ENCODE data around the gene ACER3. TPM values are rescaled to one million over a fixed set of nuclear protein-coding genes. Genes with fewer than 3 reads are reported as not detected.

Gene ACER3
- total and polyA plus RNA-seq, 2 experiments from 2014 or later: 6.2 to 26.5 TPM

- TF ChIP-seq ZNF462 (CRISPR knock-in tag; IDR thresholded peaks at IDR 0.05) (no peak), EZH2 (IDR thresholded peaks at IDR 0.05; ENCODE audit: low read depth, unreplicated experiment) (no peak), EZH2phosphoT487 (IDR thresholded peaks at IDR 0.05; ENCODE audit: unreplicated experiment) (no peak), POLR2AphosphoS5 (IDR thresholded peaks at IDR 0.05; ENCODE audit: low read depth) (no peak), CREB1 (CRISPR knock-in tag; IDR thresholded peaks at IDR 0.05; ENCODE audit: low read depth) (no peak), JUNB (IDR thresholded peaks at IDR 0.05; ENCODE audit: unreplicated experiment) (no peak), NANOG (IDR thresholded peaks at IDR 0.05; ENCODE audit: borderline replicate concordance) (no peak), ETS1 (IDR thresholded peaks at IDR 0.05) (no peak), ZNF331 (CRISPR knock-in tag; IDR thresholded peaks at IDR 0.05; ENCODE audit: low read depth) (no peak), STAT1 (IDR thresholded peaks at IDR 0.05; ENCODE audit: unreplicated experiment) (no peak)
- TF ChIP-seq, protein P1, sequence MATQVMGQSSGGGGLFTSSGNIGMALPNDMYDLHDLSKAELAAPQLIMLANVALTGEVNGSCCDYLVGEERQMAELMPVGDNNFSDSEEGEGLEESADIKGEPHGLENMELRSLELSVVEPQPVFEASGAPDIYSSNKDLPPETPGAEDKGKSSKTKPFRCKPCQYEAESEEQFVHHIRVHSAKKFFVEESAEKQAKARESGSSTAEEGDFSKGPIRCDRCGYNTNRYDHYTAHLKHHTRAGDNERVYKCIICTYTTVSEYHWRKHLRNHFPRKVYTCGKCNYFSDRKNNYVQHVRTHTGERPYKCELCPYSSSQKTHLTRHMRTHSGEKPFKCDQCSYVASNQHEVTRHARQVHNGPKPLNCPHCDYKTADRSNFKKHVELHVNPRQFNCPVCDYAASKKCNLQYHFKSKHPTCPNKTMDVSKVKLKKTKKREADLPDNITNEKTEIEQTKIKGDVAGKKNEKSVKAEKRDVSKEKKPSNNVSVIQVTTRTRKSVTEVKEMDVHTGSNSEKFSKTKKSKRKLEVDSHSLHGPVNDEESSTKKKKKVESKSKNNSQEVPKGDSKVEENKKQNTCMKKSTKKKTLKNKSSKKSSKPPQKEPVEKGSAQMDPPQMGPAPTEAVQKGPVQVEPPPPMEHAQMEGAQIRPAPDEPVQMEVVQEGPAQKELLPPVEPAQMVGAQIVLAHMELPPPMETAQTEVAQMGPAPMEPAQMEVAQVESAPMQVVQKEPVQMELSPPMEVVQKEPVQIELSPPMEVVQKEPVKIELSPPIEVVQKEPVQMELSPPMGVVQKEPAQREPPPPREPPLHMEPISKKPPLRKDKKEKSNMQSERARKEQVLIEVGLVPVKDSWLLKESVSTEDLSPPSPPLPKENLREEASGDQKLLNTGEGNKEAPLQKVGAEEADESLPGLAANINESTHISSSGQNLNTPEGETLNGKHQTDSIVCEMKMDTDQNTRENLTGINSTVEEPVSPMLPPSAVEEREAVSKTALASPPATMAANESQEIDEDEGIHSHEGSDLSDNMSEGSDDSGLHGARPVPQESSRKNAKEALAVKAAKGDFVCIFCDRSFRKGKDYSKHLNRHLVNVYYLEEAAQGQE (IDR thresholded peaks at IDR 0.05; ENCODE audit: unreplicated experiment): no peak
- TF ChIP-seq, protein P2, sequence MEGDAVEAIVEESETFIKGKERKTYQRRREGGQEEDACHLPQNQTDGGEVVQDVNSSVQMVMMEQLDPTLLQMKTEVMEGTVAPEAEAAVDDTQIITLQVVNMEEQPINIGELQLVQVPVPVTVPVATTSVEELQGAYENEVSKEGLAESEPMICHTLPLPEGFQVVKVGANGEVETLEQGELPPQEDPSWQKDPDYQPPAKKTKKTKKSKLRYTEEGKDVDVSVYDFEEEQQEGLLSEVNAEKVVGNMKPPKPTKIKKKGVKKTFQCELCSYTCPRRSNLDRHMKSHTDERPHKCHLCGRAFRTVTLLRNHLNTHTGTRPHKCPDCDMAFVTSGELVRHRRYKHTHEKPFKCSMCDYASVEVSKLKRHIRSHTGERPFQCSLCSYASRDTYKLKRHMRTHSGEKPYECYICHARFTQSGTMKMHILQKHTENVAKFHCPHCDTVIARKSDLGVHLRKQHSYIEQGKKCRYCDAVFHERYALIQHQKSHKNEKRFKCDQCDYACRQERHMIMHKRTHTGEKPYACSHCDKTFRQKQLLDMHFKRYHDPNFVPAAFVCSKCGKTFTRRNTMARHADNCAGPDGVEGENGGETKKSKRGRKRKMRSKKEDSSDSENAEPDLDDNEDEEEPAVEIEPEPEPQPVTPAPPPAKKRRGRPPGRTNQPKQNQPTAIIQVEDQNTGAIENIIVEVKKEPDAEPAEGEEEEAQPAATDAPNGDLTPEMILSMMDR (conservative IDR thresholded peaks at IDR 0.05; ENCODE audit: low read depth in 2 of 2): no peak
These were observed 179.7 kb downstream of the ACER3 start (continued) for GRCh38 chr11:77040401-77040777.
